ENCODE measurements around the gene CPXM2.

CPXM2 gene

GRCh38 chr10:123862421-123863182 lies 29.0 kb downstream of the CPXM2 start:
- no peaks in the 10 kb centered on the region for H3K79me2 ChIP-seq (ENCODE audit: insufficient read depth, low read length)
- H3K9ac ChIP-seq (ENCODE audit: low read length), result no peak overlapping the region
- H3K4me3 ChIP-seq (ENCODE audit: insufficient read depth, low read length, poor library complexity, severe bottlenecking), result no peak overlapping the region
- H3K4me2 ChIP-seq (ENCODE audit: low read depth, low read length, poor library complexity, severe bottlenecking), result no peak overlapping the region
- H3K36me3 ChIP-seq (ENCODE audit: low read length), result no peaks in the 10 kb centered on the region
- H4K20me1 ChIP-seq (ENCODE audit: low read depth, low read length), result no peaks in the 10 kb centered on the region
- no peaks in the 10 kb centered on the region for H3K9me3 ChIP-seq (ENCODE audit: insufficient read depth, low read length)
- no peak overlapping the region for H2AFZ ChIP-seq (ENCODE audit: low read depth, low read length, severe bottlenecking)
- H3K27ac ChIP-seq (ENCODE audit: low read depth, low read length), result no peak overlapping the region
- TF ChIP-seq, protein P1, sequence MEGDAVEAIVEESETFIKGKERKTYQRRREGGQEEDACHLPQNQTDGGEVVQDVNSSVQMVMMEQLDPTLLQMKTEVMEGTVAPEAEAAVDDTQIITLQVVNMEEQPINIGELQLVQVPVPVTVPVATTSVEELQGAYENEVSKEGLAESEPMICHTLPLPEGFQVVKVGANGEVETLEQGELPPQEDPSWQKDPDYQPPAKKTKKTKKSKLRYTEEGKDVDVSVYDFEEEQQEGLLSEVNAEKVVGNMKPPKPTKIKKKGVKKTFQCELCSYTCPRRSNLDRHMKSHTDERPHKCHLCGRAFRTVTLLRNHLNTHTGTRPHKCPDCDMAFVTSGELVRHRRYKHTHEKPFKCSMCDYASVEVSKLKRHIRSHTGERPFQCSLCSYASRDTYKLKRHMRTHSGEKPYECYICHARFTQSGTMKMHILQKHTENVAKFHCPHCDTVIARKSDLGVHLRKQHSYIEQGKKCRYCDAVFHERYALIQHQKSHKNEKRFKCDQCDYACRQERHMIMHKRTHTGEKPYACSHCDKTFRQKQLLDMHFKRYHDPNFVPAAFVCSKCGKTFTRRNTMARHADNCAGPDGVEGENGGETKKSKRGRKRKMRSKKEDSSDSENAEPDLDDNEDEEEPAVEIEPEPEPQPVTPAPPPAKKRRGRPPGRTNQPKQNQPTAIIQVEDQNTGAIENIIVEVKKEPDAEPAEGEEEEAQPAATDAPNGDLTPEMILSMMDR (IDR thresholded peaks at IDR 0.05; ENCODE audit: insufficient read depth, low read length, poor library complexity, severe bottlenecking), result no peak
- TF ChIP-seq EZH2phosphoT487 (conservative IDR thresholded peaks at IDR 0.05; ENCODE audit: low read length), result no peak
- H3K9me2 ChIP-seq (replicated peaks; ENCODE audit: insufficient read depth, low read length), result no peaks in the 10 kb centered on the region
- no peaks in the 10 kb centered on the region for H3F3A ChIP-seq (ENCODE audit: insufficient read depth)
- no peaks in the 10 kb centered on the region for H3K27me3 ChIP-seq (ENCODE audit: low read length)

- no peaks in the 10 kb centered on the region for H3K36me3 ChIP-seq (ENCODE audit: low read length)
- H3F3A ChIP-seq (ENCODE audit: insufficient read depth), result no peaks in the 10 kb centered on the region
- no peaks in the 10 kb centered on the region for H3K9me3 ChIP-seq (ENCODE audit: insufficient read depth, low read length)
- H3K9me2 ChIP-seq (replicated peaks; ENCODE audit: insufficient read depth, low read length), result no peaks in the 10 kb centered on the region
- H4K20me1 ChIP-seq (ENCODE audit: low read depth, low read length), result no peaks in the 10 kb centered on the region
- no peak overlapping the region for H3K4me3 ChIP-seq (ENCODE audit: insufficient read depth, low read length, poor library complexity, severe bottlenecking)
- no peak for TF ChIP-seq EZH2phosphoT487 (conservative IDR thresholded peaks at IDR 0.05; ENCODE audit: low read length)
- TF ChIP-seq, protein P1 (IDR thresholded peaks at IDR 0.05; ENCODE audit: insufficient read depth, low read length, poor library complexity, severe bottlenecking), result no peak
- H3K9ac ChIP-seq (ENCODE audit: low read length), result no peak overlapping the region
- no peak overlapping the region for H2AFZ ChIP-seq (ENCODE audit: low read depth, low read length, severe bottlenecking)
- H3K4me2 ChIP-seq (ENCODE audit: low read depth, low read length, poor library complexity, severe bottlenecking), result no peak overlapping the region
- no peaks in the 10 kb centered on the region for H3K27me3 ChIP-seq (ENCODE audit: low read length)
- no peak overlapping the region for H3K27ac ChIP-seq (ENCODE audit: low read depth, low read length)
- H3K79me2 ChIP-seq (ENCODE audit: insufficient read depth, low read length), result no peaks in the 10 kb centered on the region
Measured at GRCh38 chr10:123860856-123861255, 30.8 kb downstream of the CPXM2 start.

GRCh38 chr10:123860209-123860608 lies 31.4 kb downstream of the CPXM2 start:
- Histone ChIP-seq H3K27ac (ENCODE audit: low read depth, low read length) (no peak overlapping the region), H3K79me2 (ENCODE audit: insufficient read depth, low read length) (no peaks in the 10 kb centered on the region), H3K9ac (ENCODE audit: low read length) (no peak overlapping the region)

More at GRCh38 chr10:123860209-123860608, 31.4 kb downstream of the CPXM2 start:
- H3K27me3 ChIP-seq (ENCODE audit: low read length), result 0 out of 2 replicates have a peak, but pooled peaks cover 2% of the 10 kb centered on the region
- no peak overlapping the region for H3K4me2 ChIP-seq (ENCODE audit: low read depth, low read length, poor library complexity, severe bottlenecking)
- no peaks in the 10 kb centered on the region for H3K9me3 ChIP-seq (ENCODE audit: insufficient read depth, low read length)
- H3K4me3 ChIP-seq (ENCODE audit: insufficient read depth, low read length, poor library complexity, severe bottlenecking), result no peak overlapping the region
- no peaks in the 10 kb centered on the region for H4K20me1 ChIP-seq (ENCODE audit: low read depth, low read length)
- H3K9me2 ChIP-seq (replicated peaks; ENCODE audit: insufficient read depth, low read length), result no peaks in the 10 kb centered on the region
- H3K36me3 ChIP-seq (ENCODE audit: low read length), result no peaks in the 10 kb centered on the region
- H3F3A ChIP-seq (ENCODE audit: insufficient read depth), result no peaks in the 10 kb centered on the region
- H2AFZ ChIP-seq (ENCODE audit: low read depth, low read length, severe bottlenecking), result no peak overlapping the region
- TF ChIP-seq, protein P1 (IDR thresholded peaks at IDR 0.05; ENCODE audit: insufficient read depth, low read length, poor library complexity, severe bottlenecking), result no peak
- TF ChIP-seq EZH2phosphoT487 (conservative IDR thresholded peaks at IDR 0.05; ENCODE audit: low read length), result no peak

Measured in SU-DHL-6 (cell line).